Mesendoderm (in vitro differentiated cells): ENCODE results near the gene NOTUM.
"Not testable (repeated sequence)": the region's sequence is repeated elsewhere in the genome, so short reads cannot be mapped to it uniquely, and the experiment has no call there.

ENCODE experiments used
- DNase-seq: peaks from one replicate; pipeline ENCODE4 v3.0.0; 2013
- H2AK5ac ChIP-seq: 2 replicates; pipeline ENCODE4 v1.6.1; 2013; ENCODE audit warnings: low read length, inconsistent platforms
- H2BK120ac ChIP-seq: 2 replicates; pipeline ENCODE4 v1.6.1; 2013; ENCODE audit warnings: low read depth, mild to moderate bottlenecking, low read length, moderate library complexity, mixed read lengths
- H2BK15ac ChIP-seq: replicated peaks from 2 replicates; pipeline ENCODE4 v1.6.1; 2013; ENCODE audit warnings: low read depth, mild to moderate bottlenecking, moderate library complexity
- H2BK5ac ChIP-seq: 2 replicates; pipeline ENCODE4 v1.6.1; 2013; ENCODE audit warnings: low read length, inconsistent platforms
- H3K18ac ChIP-seq: 2 replicates; pipeline ENCODE4 v1.6.1; 2013; ENCODE audit warnings: mild to moderate bottlenecking, low read length, mixed read lengths
- H3K23ac ChIP-seq: one replicate; pipeline ENCODE4 v1.6.1; 2013; ENCODE audit warnings: low read length
- H3K27ac ChIP-seq: 2 replicates; pipeline ENCODE4 v1.5.1; 2013; ENCODE audit warnings: low read depth, mild to moderate bottlenecking, inconsistent platforms, low read length, moderate library complexity
- H3K27me3 ChIP-seq: 2 replicates; pipeline ENCODE4 v1.6.1; 2013; ENCODE audit warnings: low read length, control low read depth, mild to moderate bottlenecking, inconsistent platforms; ENCODE audit not compliant: insufficient read depth, poor library complexity
- H3K36me3 ChIP-seq: 2 replicates; pipeline ENCODE4 v1.6.1; 2013; ENCODE audit warnings: low read length, inconsistent platforms; ENCODE audit not compliant: control insufficient read depth, insufficient read depth
- H3K4ac ChIP-seq: one replicate; pipeline ENCODE4 v1.6.1; 2013; ENCODE audit warnings: low read depth, mild to moderate bottlenecking, low read length, moderate library complexity
- H3K4me1 ChIP-seq: 2 replicates; pipeline ENCODE4 v1.6.1; 2013; ENCODE audit warnings: low read depth, low read length, inconsistent platforms; ENCODE audit not compliant: control insufficient read depth
- H3K4me2 ChIP-seq: 2 replicates; pipeline ENCODE4 v1.6.1; 2013; ENCODE audit warnings: low read length
- H3K4me3 ChIP-seq: 2 replicates; pipeline ENCODE4 v1.5.1; 2013; ENCODE audit warnings: mild to moderate bottlenecking, low read length
- H3K56ac ChIP-seq: one replicate; pipeline ENCODE4 v1.6.1; 2013; ENCODE audit warnings: low read length
- H3K79me1 ChIP-seq: 2 replicates; pipeline ENCODE4 v1.6.1; 2013; ENCODE audit warnings: low read length, inconsistent platforms
- H3K79me2 ChIP-seq: 2 replicates; pipeline ENCODE4 v1.6.1; 2013; ENCODE audit warnings: mild to moderate bottlenecking, low read length; ENCODE audit not compliant: control insufficient read depth, insufficient read depth
- H3K9ac ChIP-seq: 2 replicates; pipeline ENCODE4 v1.6.1; 2013; ENCODE audit warnings: low read length, inconsistent platforms
- H4K5ac ChIP-seq: one replicate; pipeline ENCODE4 v1.6.1; 2013; ENCODE audit warnings: low read length
- H4K8ac ChIP-seq: one replicate; pipeline ENCODE4 v1.6.1; 2013; ENCODE audit warnings: low read depth, mild to moderate bottlenecking, control low read depth, low read length, moderate library complexity
- WGBS: extraction: QIAGEN DNeasy Blood & Tissue Kit; methylation state at CpG from one replicate; pipeline ENCODE4 v1.1.7; 2013; ENCODE audit warnings: low lambda C conversion rate, missing lambda C conversion rate; ENCODE audit not compliant: insufficient coverage; ENCODE audit errors: extremely low coverage; 5-methylcytosine and 5-hydroxymethylcytosine counted together

NOTUM gene

DNA sequence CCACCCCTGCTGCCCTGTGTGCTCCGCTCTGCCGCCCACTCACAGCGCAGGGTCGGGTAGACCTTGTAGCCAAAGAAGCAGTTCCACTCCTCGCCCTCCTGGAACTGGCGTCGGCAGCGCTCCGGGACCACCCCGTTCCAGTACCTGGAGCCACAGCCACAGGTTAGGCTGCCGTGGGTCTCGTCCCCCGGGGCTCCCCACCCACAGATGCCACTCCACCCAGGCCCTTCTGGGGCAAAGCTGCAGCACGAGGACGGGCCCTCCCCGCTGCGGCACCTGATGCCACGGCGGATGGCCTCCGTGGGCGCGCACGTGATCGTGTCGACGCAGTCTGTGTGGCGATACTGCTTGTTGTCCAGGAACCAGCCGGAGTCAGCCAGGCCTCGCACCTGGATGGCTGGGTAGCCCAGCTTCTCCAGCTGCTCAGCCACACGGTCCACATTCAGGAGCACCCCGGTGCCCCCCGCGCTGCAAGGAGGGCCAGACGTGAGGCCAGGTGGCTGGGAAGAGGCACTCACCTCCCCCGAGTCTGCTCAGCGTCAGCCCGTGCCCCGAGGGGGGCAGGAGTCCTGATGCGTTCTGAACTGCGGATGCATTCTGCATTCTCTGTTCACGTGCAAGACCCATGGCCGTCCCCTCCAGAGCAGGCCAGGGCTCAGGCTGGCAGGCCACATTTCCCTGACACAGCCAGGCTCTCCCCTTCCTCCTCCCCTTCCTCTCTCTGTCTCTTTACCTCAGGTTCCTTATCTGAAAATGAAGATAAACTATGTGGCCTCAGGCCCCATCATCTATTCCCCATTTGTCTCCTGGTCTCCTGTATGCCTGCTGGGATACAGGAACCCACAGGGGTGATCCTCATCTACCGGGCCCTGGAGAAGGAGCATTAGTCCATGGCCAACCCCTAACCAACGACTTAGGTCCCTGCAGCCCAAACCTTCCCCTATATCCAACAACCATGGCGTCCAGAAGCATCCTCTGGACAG, 4.1 kb downstream of the NOTUM start:
- Histone ChIP-seq H2BK5ac (no peak overlapping the region), H3K36me3 (no peaks in the 10 kb centered on the region), H4K8ac (no peak overlapping the region), H3K79me1 (no peaks in the 10 kb centered on the region), H2BK120ac (no peak overlapping the region), H3K4me2 (no peak overlapping the region), H2AK5ac (no peak overlapping the region), H3K79me2 (no peaks in the 10 kb centered on the region), H4K5ac (no peak overlapping the region), H2BK15ac (no peak overlapping the region), H3K18ac (no peak overlapping the region), H3K56ac (peak overlapping the region; percentile 42), H3K4me3 (no peak overlapping the region), H3K4ac (no peak overlapping the region), H3K27me3 (peaks cover 6% of the 10 kb centered on the region), H3K23ac (peak overlapping the region; percentile 45), H3K9ac (no peak overlapping the region), H3K4me1 (no peaks in the 10 kb centered on the region), H3K27ac (no peak overlapping the region)
- no peak for DNase-seq
- no CpG with 5 or more reads among the region's 45 CpGs for WGBS

GRCh38 chr17:81955756-81956544, 5.0 kb downstream of the NOTUM start:
- Histone ChIP-seq H3K4ac (no peak overlapping the region), H3K79me2 (no peaks in the 10 kb centered on the region), H2BK120ac (no peak overlapping the region), H2BK5ac (no peak overlapping the region), H3K56ac (peak overlapping the region; percentile 15), H3K9ac (no peak overlapping the region), H3K23ac (no peak overlapping the region), H4K5ac (no peak overlapping the region), H2BK15ac (no peak overlapping the region), H4K8ac (no peak overlapping the region), H3K79me1 (no peaks in the 10 kb centered on the region), H2AK5ac (no peak overlapping the region), H3K4me2 (no peak overlapping the region), H3K18ac (no peak overlapping the region), H3K4me3 (no peak overlapping the region), H3K27ac (no peak overlapping the region), H3K27me3 (peaks cover 6% of the 10 kb centered on the region), H3K4me1 (no peaks in the 10 kb centered on the region), H3K36me3 (no peaks in the 10 kb centered on the region)
- 100% methylated on average over 1 of the region's 13 CpGs for WGBS
- DNase-seq: no peak

DNA sequence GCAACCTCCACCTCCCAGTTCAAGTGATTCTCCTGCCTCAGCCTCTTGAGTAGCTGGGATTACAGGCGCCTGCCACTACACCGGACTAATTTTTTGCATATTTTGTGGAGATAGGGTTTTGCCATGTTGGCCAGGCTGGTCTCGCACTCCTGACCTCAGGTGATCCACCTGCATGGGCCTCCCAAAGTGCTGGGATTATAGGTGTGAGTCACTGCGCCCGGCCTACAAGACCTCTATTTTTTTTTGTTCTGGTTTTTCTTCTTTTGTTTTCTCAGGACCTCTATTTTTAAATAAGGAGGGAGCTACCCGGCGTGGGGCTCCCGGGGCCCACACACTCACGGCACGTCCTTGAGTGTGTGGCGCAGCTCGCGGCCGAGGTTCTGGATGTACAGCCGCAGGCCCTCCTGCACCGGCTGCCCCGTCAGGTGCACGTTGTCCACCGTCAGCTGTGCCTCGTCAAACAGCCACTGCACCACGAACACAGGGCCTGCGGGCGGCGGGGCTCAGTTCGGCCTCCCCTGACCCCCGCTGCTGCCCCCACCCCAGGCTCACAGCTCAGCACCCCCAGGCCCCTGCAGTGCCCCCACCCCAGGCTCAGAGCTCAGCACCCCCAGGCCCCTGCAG, 5.8 kb downstream of the NOTUM start:
- no peaks in the 10 kb centered on the region for H3K4me1 ChIP-seq

DNA sequence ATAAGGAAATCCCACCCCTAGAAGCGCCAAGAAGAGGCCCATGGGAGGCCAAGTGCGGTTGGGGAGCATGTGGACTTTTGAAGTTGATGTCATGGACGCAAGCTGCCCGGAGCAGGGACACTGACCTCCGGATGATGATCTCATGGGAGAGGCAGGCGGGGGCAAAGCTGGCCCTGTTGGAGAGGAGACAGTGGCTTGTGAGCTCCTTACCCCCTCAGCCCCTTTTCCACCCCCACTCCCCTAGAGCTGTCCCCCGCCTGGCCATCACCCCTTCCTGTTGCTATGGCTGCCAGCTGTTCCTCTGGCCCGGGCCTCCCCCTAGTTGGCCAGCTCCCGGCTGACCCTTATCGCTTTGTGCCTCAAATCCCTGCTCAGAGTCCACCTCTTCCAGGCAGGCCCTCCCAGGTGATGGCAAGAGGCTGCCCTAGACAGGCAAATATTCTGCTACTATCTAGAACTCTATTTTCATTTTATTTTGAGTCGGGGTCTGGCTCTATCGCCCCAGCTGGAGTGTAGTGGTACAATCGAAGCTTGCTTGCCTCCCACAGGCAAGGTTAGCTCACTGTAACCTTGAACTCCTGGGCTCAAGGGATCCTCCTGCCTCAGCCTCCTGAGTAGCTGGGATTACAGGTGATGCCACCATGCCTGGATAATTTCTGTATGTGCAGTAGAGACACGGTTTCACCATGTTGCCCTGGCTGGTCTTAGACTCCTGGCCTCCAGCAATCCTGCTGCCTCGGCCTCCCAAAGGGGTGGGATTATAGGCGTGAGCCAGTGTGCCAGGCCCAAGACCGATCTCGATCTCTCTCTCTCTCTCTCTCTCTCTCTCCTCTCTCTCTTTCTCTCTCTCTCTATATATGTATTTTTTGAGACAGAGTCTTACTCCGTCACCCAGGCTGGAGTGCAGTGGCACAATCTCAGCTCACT, 6.6 kb downstream of the NOTUM start:
- Histone ChIP-seq H3K23ac (no peak overlapping the region), H3K18ac (no peak overlapping the region), H3K9ac (no peak overlapping the region), H3K27ac (no peak overlapping the region), H3K79me2 (no peaks in the 10 kb centered on the region), H2AK5ac (no peak overlapping the region), H3K4me1 (no peaks in the 10 kb centered on the region), H4K5ac (no peak overlapping the region), H3K27me3 (peaks cover 6% of the 10 kb centered on the region), H4K8ac (no peak overlapping the region), H2BK120ac (no peak overlapping the region), H3K56ac (no peak overlapping the region), H3K79me1 (no peaks in the 10 kb centered on the region), H3K36me3 (no peaks in the 10 kb centered on the region), H3K4me3 (no peak overlapping the region), H2BK15ac (no peak overlapping the region), H3K4ac (no peak overlapping the region), H3K4me2 (no peak overlapping the region), H2BK5ac (no peak overlapping the region)
- DNase-seq: no peak
- no CpG with 5 or more reads among the region's 19 CpGs for WGBS

More for the DNA sequence above, 5.8 kb downstream of the NOTUM start:
- H4K5ac ChIP-seq: no peak overlapping the region
- WGBS: no CpG with 5 or more reads among the region's 26 CpGs
- H3K36me3 ChIP-seq: no peaks in the 10 kb centered on the region
- no peak overlapping the region for H3K27ac ChIP-seq
- H3K18ac ChIP-seq: no peak overlapping the region
- H3K4me2 ChIP-seq: no peak overlapping the region
- H3K9ac ChIP-seq: no peak overlapping the region
- H2BK5ac ChIP-seq: no peak overlapping the region
- no peak for DNase-seq
- no peaks in the 10 kb centered on the region for H3K79me2 ChIP-seq
- H3K4me3 ChIP-seq: no peak overlapping the region
- H3K23ac ChIP-seq: no peak overlapping the region
- no peak overlapping the region for H2AK5ac ChIP-seq
- H4K8ac ChIP-seq: no peak overlapping the region
- H3K56ac ChIP-seq: no peak overlapping the region
- peaks cover 6% of the 10 kb centered on the region for H3K27me3 ChIP-seq
- H2BK120ac ChIP-seq: no peak overlapping the region
- H3K79me1 ChIP-seq: no peaks in the 10 kb centered on the region
- H3K4ac ChIP-seq: no peak overlapping the region
- no peak overlapping the region for H2BK15ac ChIP-seq

DNA sequence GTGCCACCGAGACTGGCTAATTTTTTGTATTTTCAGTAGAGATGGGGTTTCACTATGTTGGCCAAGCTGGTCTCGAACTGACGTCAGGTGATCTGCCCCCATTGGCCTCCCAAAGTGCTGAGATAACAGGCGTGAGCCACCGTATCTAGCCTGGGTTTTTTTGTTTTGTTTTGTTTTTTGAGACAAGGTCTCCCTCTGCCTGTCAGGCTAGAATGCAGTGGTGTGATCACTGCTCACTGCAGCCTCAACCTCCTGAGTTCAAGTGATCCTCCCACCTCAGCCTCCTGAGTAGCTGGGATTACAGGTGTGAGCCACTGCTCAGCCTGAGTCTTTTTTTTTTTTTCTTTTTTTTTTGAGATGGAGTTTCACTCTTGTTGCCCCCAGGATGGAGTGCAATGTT, 7.5 kb downstream of the NOTUM start:
- H2BK120ac ChIP-seq, DNase-seq, H3K18ac ChIP-seq, H3K27ac ChIP-seq, H3K36me3 ChIP-seq, H3K79me2 ChIP-seq, H3K4me2 ChIP-seq, H3K23ac ChIP-seq, H3K4me1 ChIP-seq, H2BK15ac ChIP-seq, H4K8ac ChIP-seq, H3K4me3 ChIP-seq, H3K4ac ChIP-seq, H4K5ac ChIP-seq, H3K79me1 ChIP-seq, H3K9ac ChIP-seq, H3K56ac ChIP-seq, H3K27me3 ChIP-seq, H2BK5ac ChIP-seq, H2AK5ac ChIP-seq: not testable (repeated sequence)
- no CpG with 5 or more reads among the region's 5 CpGs for WGBS
